HepG2 (cell line): ENCODE measurements around the gene SHANK2. TPM values are rescaled to one million over a fixed set of nuclear protein-coding genes. Genes with fewer than 3 reads are reported as not detected.
A peak's percentile ranks its signal among the peaks of the same experiment; 100 is the strongest.

Source experiments
- CREB1 ChIP-seq, 2 experiments: fragments of 450-650 bp in 1 of 2; IDR thresholded peaks; 2 replicates each; pipeline ENCODE4 v1.6.1; 2016 to 2017; ENCODE audit warnings: control low read depth in 1 of 2, mild to moderate bottlenecking in 1 of 2, missing compliant biosample characterization in 1 of 2, missing genetic modification characterization in 1 of 2
- HMG20A ChIP-seq: IDR thresholded peaks from 2 replicates; pipeline ENCODE4 v1.6.1; 2016; ENCODE audit warnings: borderline replicate concordance
- JARID2 ChIP-seq: sonication (generic); formaldehyde crosslinking; IDR thresholded peaks from 2 replicates; pipeline ENCODE4 v1.8.1; 2023; ENCODE audit warnings: missing genetic modification reagents, inconsistent platforms; ENCODE audit not compliant: insufficient replicate concordance
- POLR2G ChIP-seq: fragments of 200-400 bp; formaldehyde crosslinking; IDR thresholded peaks from 2 replicates; pipeline ENCODE4 v1.6.1; 2018; ENCODE audit warnings: mild to moderate bottlenecking, low read depth, low read length, moderate library complexity
- ZMAT3 ChIP-seq: sonication (generic); formaldehyde crosslinking; conservative IDR thresholded peaks from 2 replicates; pipeline ENCODE4 v1.7.0; 2021; ENCODE audit warnings: missing genetic modification reagents
- ZNF407 ChIP-seq: sonication (generic); formaldehyde crosslinking; IDR thresholded peaks from one replicate; pipeline ENCODE4 v1.5.1; 2020; ENCODE audit warnings: mild to moderate bottlenecking, missing genetic modification reagents; ENCODE audit errors: not compliant biosample characterization
- polyA plus RNA-seq, 8 experiments: library from polyadenylated mRNA; depleted of rRNA in 3 of 8; stranded (reverse) in 7 of 8; unstranded in 1 of 8; fragments of >200 nt; fragmentation: Illumina TruSeq in 4 of 8; extraction: Trizol in 4 of 8; gene quantifications; 2 replicates each; pipeline versions ENCODE4 v1.2.1 to v1.2.3, GENCODE V29; 2011 to 2016; ENCODE audit warnings: low read depth in 4 of 8, missing spikeins in 1 of 8, mixed read lengths in 1 of 8; ENCODE audit not compliant: insufficient read depth in 1 of 8
- total RNA-seq, 5 experiments: library from RNA; depleted of rRNA; stranded (reverse); fragments of >200 nt; fragmentation: Illumina TruSeq; extraction: Trizol; gene quantifications; 2 replicates each; pipeline ENCODE4 v1.2.3, GENCODE V29; 2016; ENCODE audit warnings: low read depth in 1 of 5

SHANK2 gene
- total and polyA plus RNA-seq, 2 of the 13 experiments (the other 11 are each of a cell fraction or from before 2014, with no cell fraction given), result 10.2 to 13.0 TPM

GRCh38 chr11:71252770-71253730, 673 bp upstream of the SHANK2 start (continued):
- TF ChIP-seq JARID2 (CRISPR knock-in tag) (no peak), HMG20A (CRISPR knock-in tag) (peak; percentile 64; the same call in 1 of the 2 replicates), ZNF407 (CRISPR knock-in tag) (no peak), ZMAT3 (CRISPR knock-in tag) (peak; percentile 64; the same call in 1 of the 2 replicates), POLR2G (peak; percentile 76), CREB1 (IDR thresholded peaks at IDR 0.05) (no peak), CREB1 (CRISPR knock-in tag; IDR thresholded peaks at IDR 0.05) (peak; percentile 67)
